Nephron (organoid): ENCODE measurements around the gene SLC38A8.

ENCODE experiments used
- H3K27ac Mint-ChIP-seq, 3 experiments: 2 replicates each; pipeline ENCODE4 v1.8.0; 2020; ENCODE audit warnings: mixed read lengths in 3 of 3, mild to moderate bottlenecking in 2 of 3, moderate library complexity in 1 of 3
- H3K27me3 Mint-ChIP-seq: 2 replicates; pipeline ENCODE4 v1.8.0; 2021; ENCODE audit warnings: low read depth, mild to moderate bottlenecking, moderate library complexity, mixed read lengths
- H3K36me3 Mint-ChIP-seq: 2 replicates; pipeline ENCODE4 v1.8.0; 2020; ENCODE audit warnings: low read depth, mixed read lengths
- H3K4me1 Mint-ChIP-seq: 2 replicates; pipeline ENCODE4 v1.8.0; 2020; ENCODE audit warnings: mixed read lengths
- H3K4me3 Mint-ChIP-seq, 3 experiments: 2 replicates each; pipeline ENCODE4 v1.8.0; 2020; ENCODE audit warnings: mild to moderate bottlenecking in 3 of 3, mixed read lengths in 3 of 3, moderate library complexity in 2 of 3
- H3K9me3 Mint-ChIP-seq: 2 replicates; pipeline ENCODE4 v1.8.0; 2020; ENCODE audit warnings: mixed read lengths
- TF ChIP-seq, protein P1 (sequence below), 3 experiments: fragments of 200-600 bp; sonication (generic); IDR thresholded peaks; one replicate each; pipeline ENCODE4 v1.5.0; 2021; ENCODE audit warnings: antibody characterized with exemption in 3 of 3; ENCODE audit not compliant: unreplicated experiment in 3 of 3

SLC38A8 gene

DNA sequence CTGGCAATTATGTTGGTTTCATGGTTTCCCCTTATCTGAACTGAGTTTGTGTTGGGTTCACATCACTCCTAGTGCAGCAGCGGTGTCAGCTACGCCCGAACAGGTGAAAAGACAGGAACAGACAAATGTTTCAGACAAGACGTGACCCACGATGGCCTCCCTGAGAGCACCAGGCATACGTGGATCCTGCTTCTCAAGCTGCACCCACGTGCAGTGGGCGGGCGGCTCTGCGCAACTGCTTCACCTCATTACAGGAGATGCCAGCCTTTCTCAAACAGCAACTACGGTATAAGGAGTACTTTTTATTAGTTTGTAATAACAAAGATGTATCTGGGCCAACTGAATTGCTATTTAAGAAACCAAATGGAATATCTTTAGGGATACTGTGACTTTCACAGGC is 32.8 kb upstream of the SLC38A8 start:
- Mint-ChIP-seq H3K9me3 (no peaks in the 10 kb centered on the region), H3K27me3 (no peaks in the 10 kb centered on the region), H3K4me3 (no peak overlapping the region), H3K4me1 (no peaks in the 10 kb centered on the region), H3K36me3 (peaks cover 78% of the 10 kb centered on the region), H3K27ac (no peak overlapping the region)
- TF ChIP-seq, protein P1, sequence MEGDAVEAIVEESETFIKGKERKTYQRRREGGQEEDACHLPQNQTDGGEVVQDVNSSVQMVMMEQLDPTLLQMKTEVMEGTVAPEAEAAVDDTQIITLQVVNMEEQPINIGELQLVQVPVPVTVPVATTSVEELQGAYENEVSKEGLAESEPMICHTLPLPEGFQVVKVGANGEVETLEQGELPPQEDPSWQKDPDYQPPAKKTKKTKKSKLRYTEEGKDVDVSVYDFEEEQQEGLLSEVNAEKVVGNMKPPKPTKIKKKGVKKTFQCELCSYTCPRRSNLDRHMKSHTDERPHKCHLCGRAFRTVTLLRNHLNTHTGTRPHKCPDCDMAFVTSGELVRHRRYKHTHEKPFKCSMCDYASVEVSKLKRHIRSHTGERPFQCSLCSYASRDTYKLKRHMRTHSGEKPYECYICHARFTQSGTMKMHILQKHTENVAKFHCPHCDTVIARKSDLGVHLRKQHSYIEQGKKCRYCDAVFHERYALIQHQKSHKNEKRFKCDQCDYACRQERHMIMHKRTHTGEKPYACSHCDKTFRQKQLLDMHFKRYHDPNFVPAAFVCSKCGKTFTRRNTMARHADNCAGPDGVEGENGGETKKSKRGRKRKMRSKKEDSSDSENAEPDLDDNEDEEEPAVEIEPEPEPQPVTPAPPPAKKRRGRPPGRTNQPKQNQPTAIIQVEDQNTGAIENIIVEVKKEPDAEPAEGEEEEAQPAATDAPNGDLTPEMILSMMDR (IDR thresholded peaks at IDR 0.05; ENCODE audit: unreplicated experiment in 3 of 3), result no peak

DNA sequence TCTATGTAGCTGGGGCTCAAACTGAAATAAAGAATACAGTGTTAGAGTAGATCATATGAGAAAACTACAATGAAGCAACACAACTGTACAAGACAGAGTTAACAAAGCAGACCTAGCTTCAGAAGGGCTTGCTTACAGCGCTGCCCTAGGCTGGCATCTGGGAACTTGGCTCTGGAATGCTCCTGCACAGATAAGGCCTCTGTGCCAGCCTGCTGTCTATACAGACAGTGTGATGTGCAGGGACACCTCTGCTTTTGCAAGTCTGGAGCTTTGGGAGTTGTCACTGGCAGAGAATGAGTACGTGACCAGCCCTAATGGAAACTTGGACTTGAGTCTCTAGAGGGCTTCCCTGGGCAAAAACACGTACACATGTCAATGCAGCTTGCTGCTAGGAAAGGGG is 32.1 kb upstream of the SLC38A8 start:
- no peaks in the 10 kb centered on the region for H3K4me1 Mint-ChIP-seq
- H3K36me3 Mint-ChIP-seq, result peaks cover 74% of the 10 kb centered on the region
- no peak overlapping the region for H3K27ac Mint-ChIP-seq

DNA sequence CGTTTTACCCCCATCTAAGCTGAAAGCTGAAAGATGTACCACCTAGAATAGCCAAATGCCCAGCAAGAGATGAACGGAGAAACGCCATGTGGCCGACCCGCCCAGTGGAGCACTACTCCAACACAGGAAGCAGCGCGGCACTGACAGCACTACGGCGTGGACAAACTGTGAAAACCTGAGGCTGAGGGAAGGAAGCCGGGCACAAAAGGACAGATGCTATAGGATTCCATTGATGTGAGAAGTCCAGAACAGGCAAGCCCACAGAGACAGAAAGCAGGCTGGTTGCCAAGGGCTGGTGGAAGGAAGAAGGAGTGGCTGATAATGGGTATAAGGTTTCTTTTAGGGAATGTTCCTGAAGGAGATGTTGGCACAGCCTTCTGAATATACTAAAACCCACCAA is 29.4 kb upstream of the SLC38A8 start:
- H3K9me3 Mint-ChIP-seq, result no peaks in the 10 kb centered on the region
- H3K4me1 Mint-ChIP-seq, result peaks cover 6% of the 10 kb centered on the region
- no peaks in the 10 kb centered on the region for H3K27me3 Mint-ChIP-seq
- peaks cover 70% of the 10 kb centered on the region for H3K36me3 Mint-ChIP-seq
- TF ChIP-seq, protein P1 (IDR thresholded peaks at IDR 0.05; ENCODE audit: unreplicated experiment in 3 of 3), result no peak
- H3K4me3 Mint-ChIP-seq, result no peak overlapping the region
- H3K27ac Mint-ChIP-seq, result no peak overlapping the region

More for the DNA sequence above, 32.1 kb upstream of the SLC38A8 start:
- Mint-ChIP-seq H3K9me3 (no peaks in the 10 kb centered on the region), H3K27me3 (no peaks in the 10 kb centered on the region), H3K4me3 (no peak overlapping the region)
- TF ChIP-seq, protein P1 (IDR thresholded peaks at IDR 0.05; ENCODE audit: unreplicated experiment in 3 of 3), result no peak

DNA sequence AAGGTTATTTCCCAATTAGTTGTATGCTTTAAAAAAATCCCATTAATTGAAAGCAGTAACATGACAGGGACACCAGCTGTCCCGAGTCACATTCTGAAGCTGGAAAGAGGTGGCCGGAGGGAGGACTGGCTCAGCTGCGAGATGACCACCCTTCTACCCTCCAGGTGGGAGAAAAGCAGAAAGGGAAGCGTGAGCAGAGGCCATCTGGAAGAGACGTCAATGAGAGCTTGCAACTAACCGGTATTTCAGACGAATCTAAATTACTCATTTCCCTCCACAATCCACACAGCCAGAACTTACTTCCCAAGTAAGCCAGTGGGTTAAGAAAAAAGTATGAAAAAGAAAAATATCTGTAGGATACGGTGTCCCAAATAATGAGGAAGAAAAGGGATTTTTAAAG is 28.5 kb upstream of the SLC38A8 start:
- H3K27ac Mint-ChIP-seq, result no peak overlapping the region
- no peak overlapping the region for H3K4me3 Mint-ChIP-seq
- TF ChIP-seq, protein P1 (IDR thresholded peaks at IDR 0.05; ENCODE audit: unreplicated experiment in 3 of 3), result no peak
- no peaks in the 10 kb centered on the region for H3K9me3 Mint-ChIP-seq
- H3K4me1 Mint-ChIP-seq, result peaks cover 6% of the 10 kb centered on the region
- peaks cover 65% of the 10 kb centered on the region for H3K36me3 Mint-ChIP-seq
- no peaks in the 10 kb centered on the region for H3K27me3 Mint-ChIP-seq

DNA sequence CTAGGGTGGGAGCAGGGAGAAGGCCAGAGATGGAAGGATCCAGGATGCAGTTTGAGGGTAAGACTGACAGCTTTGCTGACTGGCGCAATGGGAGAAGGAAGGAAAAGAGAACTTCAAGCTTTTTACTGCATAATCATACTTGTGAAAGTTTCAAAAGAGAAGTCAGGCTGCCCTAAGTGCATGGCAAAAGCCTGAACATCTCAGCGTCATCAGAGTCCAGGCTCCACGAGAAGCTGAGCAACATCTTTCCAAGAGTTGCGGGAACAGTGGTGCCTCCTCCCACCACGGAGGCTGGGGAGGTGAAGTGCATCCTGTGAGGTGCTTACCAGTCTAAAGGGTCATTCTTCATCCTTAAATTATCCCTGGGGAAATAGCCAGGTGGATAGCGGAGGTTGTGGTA is 26.9 kb upstream of the SLC38A8 start:
- Mint-ChIP-seq H3K27me3 (no peaks in the 10 kb centered on the region), H3K4me1 (peaks cover 6% of the 10 kb centered on the region), H3K9me3 (no peaks in the 10 kb centered on the region), H3K27ac (no peak overlapping the region), H3K4me3 (no peak overlapping the region), H3K36me3 (peaks cover 57% of the 10 kb centered on the region)
- TF ChIP-seq, protein P1 (IDR thresholded peaks at IDR 0.05; ENCODE audit: unreplicated experiment in 3 of 3), result no peak

DNA sequence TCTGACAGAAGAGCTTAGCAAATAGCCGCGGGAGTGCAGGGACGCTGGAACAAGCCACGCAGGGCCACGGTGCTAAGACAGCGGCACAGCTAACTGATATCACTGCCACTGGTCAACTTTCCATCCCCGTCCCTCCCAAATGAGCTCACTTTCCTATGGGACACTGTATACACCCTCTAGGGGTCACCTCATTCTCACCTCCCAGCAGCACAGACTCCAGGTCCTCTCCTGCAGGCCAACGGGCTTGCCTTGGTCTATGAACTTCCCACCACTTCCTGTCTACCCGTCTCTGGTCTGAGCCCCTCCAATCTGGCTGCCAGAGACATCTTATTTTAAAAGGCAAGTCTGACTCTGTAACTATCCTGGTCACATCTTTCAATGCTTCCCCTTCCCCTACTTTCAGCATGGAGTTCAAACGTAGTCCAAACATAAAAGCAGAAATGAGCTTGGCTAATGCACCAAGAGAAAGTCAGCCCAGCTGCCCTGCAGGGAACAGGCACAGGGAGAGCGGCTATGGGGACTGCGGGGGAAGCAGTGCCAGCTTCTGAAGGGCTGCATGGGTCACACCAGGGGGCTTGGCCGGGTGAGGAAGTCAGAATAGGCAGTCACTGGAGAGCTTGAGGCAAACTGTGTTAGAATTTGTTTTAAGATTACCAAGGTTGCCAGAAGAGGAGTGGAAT is 26.3 kb upstream of the SLC38A8 start:
- TF ChIP-seq, protein P1 (IDR thresholded peaks at IDR 0.05; ENCODE audit: unreplicated experiment in 3 of 3), result no peak
- Mint-ChIP-seq H3K27ac (no peak overlapping the region), H3K4me1 (peaks cover 6% of the 10 kb centered on the region), H3K4me3 (no peak overlapping the region), H3K36me3 (peaks cover 58% of the 10 kb centered on the region), H3K27me3 (no peaks in the 10 kb centered on the region), H3K9me3 (no peaks in the 10 kb centered on the region)
